SH-SY5Y (cell line): ENCODE measurements around the gene THAP3.

Source experiments
- GATA2 ChIP-seq: IDR thresholded peaks from 2 replicates; pipeline ENCODE4 v1.6.1; 2011; ENCODE audit warnings: mild to moderate bottlenecking, low read depth, low read length
- GATA3 ChIP-seq: IDR thresholded peaks from 2 replicates; pipeline ENCODE4 v1.6.1; 2011; ENCODE audit warnings: low read depth, mild to moderate bottlenecking, low read length, moderate library complexity

- no peak for TF ChIP-seq GATA2
- TF ChIP-seq GATA3: no peak
These were observed 11.9 kb upstream of the THAP3 start for GRCh38 chr1:6612641-6613360.
